Measurements from ENCODE around the gene DEPDC7.
A peak's percentile ranks its signal among the peaks of the same experiment; 100 is the strongest.

Gene DEPDC7

GRCh38 chr11:33039274-33040032, 23.8 kb downstream of the DEPDC7 start, which contains the start of gene TCP11L1:
TSS of gene TCP11L1 (plus strand) at chr11:33039572. CDS start at chr11:33043774, 4,202 bp downstream.
- Histone ChIP-seq H3K9me3 (ENCODE audit: control insufficient read depth, insufficient read depth, low read depth, low read length) (no peaks in the 10 kb centered on the region), H3K4me1 (ENCODE audit: control insufficient read depth, insufficient read depth, low read length) (peaks cover 8% of the 10 kb centered on the region; the same call in 1 of the 2 replicates), H3K4me3 (ENCODE audit: low read depth, low read length) (peak within 1 kb of the TSS; percentile 96), H3K27ac (ENCODE audit: extremely low read depth, low read depth, low read length) (peak within 1 kb of the TSS; percentile 94), H3K36me3 (ENCODE audit: control insufficient read depth in 2 of 2, insufficient read depth in 1 of 2, low read length in 2 of 2) (peaks cover 0 to 4% of the 10 kb centered on the region in 2 experiments; a peak in 1 of 3 replicates)
- POLR2A ChIA-PET: interaction anchor here (0.5 to 2.6 kb wide), 13 partner anchors 10 to 1319 kb away, joined by 3 to 47 read pairs (median 3); partner anchors contain the start of gene DEPDC7
- CTCF ChIA-PET: interaction anchor here (0.9 to 1.9 kb wide), 4 partner anchors 9 to 32 kb away, joined by 3 to 11 read pairs (median 4); no protein-coding TSS in a partner anchor
- TF ChIP-seq ZBTB26 (tag by site-specific recombination; optimal IDR thresholded peaks at IDR 0.05) (peak; percentile 96), ZBTB20 (tag by site-specific recombination; IDR thresholded peaks at IDR 0.05) (peak; percentile 95), ZNF692 (tag by site-specific recombination; IDR thresholded peaks at IDR 0.05) (peak; percentile 50), ZNF266 (tag by site-specific recombination; IDR thresholded peaks at IDR 0.05; ENCODE audit: low read depth) (no peak), ZBTB11 (tag by site-specific recombination; conservative IDR thresholded peaks at IDR 0.05; ENCODE audit: low read depth) (peak; percentile 49), SP3 (tag by site-specific recombination; IDR thresholded peaks at IDR 0.05) (peak; percentile 89), PBX3 (CRISPR knock-in tag; IDR thresholded peaks at IDR 0.05) (peak; percentile 90; the same call in 1 of the 2 replicates), ZNF280C (tag by site-specific recombination; IDR thresholded peaks at IDR 0.05) (no peak), ZSCAN16 (tag by site-specific recombination; IDR thresholded peaks at IDR 0.05) (no peak), OSR2 (tag by site-specific recombination; IDR thresholded peaks at IDR 0.05) (no peak), ZNF76 (tag by site-specific recombination; IDR thresholded peaks at IDR 0.05; ENCODE audit: borderline replicate concordance, low read depth) (peak; percentile 86), ZFP41 (tag by site-specific recombination; IDR thresholded peaks at IDR 0.05; ENCODE audit: borderline replicate concordance) (no peak), ZNF561 (tag by site-specific recombination; IDR thresholded peaks at IDR 0.05; ENCODE audit: borderline replicate concordance) (peak; percentile 70; the same call in 1 of the 2 replicates), KLF17 (tag by site-specific recombination; IDR thresholded peaks at IDR 0.05) (peak; percentile 29), ZXDB (tag by site-specific recombination; IDR thresholded peaks at IDR 0.05) (peak; percentile 91), ZNF449 (tag by site-specific recombination; IDR thresholded peaks at IDR 0.05) (peak; percentile 45; the same call in 1 of the 2 replicates), YY1 (tag by site-specific recombination; IDR thresholded peaks at IDR 0.05) (peak; percentile 99), ZNF398 (tag by site-specific recombination; IDR thresholded peaks at IDR 0.05) (peak; percentile 81), TCF7L2 (IDR thresholded peaks at IDR 0.05; ENCODE audit: borderline replicate concordance, low read depth, low read length) (peak; percentile 84), ZNF366 (tag by site-specific recombination; conservative IDR thresholded peaks at IDR 0.05) (peak; percentile 5)
